Thoracic aorta (tissue), 2 donors: ENCODE data around the gene TMEM170A. TPM values are rescaled to one million over a fixed set of nuclear protein-coding genes. Genes with fewer than 3 reads are reported as not detected.
"Not testable (repeated sequence)": the region's sequence is repeated elsewhere in the genome, so short reads cannot be mapped to it uniquely, and the experiment has no call there.

Experiments
- ATAC-seq: fragments of 150-250 bp; one replicate; pipeline ENCODE4 v1.8.0; 2017; ENCODE audit warnings: low read depth; ENCODE audit not compliant: insufficient number of reproducible peaks, low FRiP score
- DNase-seq: peaks from one replicate; pipeline ENCODE4 v3.0.0-alpha.2; 2020; ENCODE audit warnings: low spot score
- H3K27ac ChIP-seq, 2 donors: fragments of 200-600 bp; sonication (generic); 1 replicate in 1 of 2; 2 replicates in 1 of 2; pipeline ENCODE4 v1.5.1; 2016; ENCODE audit warnings: mild to moderate bottlenecking in 2 of 2, moderate library complexity in 2 of 2
- H3K27me3 ChIP-seq: fragments of 200-600 bp; sonication (generic); replicated peaks from 2 replicates; pipeline ENCODE4 v1.6.0; 2016; ENCODE audit warnings: mild to moderate bottlenecking; ENCODE audit not compliant: insufficient read depth
- H3K36me3 ChIP-seq: fragments of 200-600 bp; sonication (generic); one replicate; pipeline ENCODE4 v1.5.1; 2016
- H3K4me1 ChIP-seq, 2 donors: fragments of 200-600 bp; sonication (generic); 1 replicate in 1 of 2; 2 replicates in 1 of 2; pipeline versions ENCODE4 v1.5.1 to v1.6.0; 2016; ENCODE audit warnings: low read depth in 2 of 2, mild to moderate bottlenecking in 1 of 2; ENCODE audit not compliant: control insufficient read depth in 1 of 2
- H3K4me3 ChIP-seq: fragments of 200-600 bp; sonication (generic); 2 replicates; pipeline ENCODE4 v1.5.1; 2016; ENCODE audit warnings: mild to moderate bottlenecking
- H3K9me3 ChIP-seq: fragments of 200-600 bp; sonication (generic); 2 replicates; pipeline ENCODE4 v1.5.1; 2016
- total RNA-seq, 2 donors: library from RNA; depleted of rRNA; stranded (reverse); fragments of >200 nt; gene quantifications; one replicate each; pipeline versions ENCODE4 v1.1.0 to v1.2.3, GENCODE V29; 2016
- TF ChIP-seq, protein P1 (sequence below): fragments of 200-600 bp; sonication (generic); IDR thresholded peaks from one replicate; pipeline ENCODE4 v1.5.1; 2019; ENCODE audit warnings: antibody characterized with exemption

Gene TMEM170A
- total RNA-seq, 2 donors from 2014 or later: 11.6 to 29.6 TPM

- H3K27ac ChIP-seq: no peak overlapping the region
- no peak overlapping the region for H3K4me3 ChIP-seq
- H3K4me1 ChIP-seq: no peaks in the 10 kb centered on the region
- H3K36me3 ChIP-seq: no peaks in the 10 kb centered on the region
- no peaks in the 10 kb centered on the region for H3K9me3 ChIP-seq
- DNase-seq (no peak), ATAC-seq (no peak)
- TF ChIP-seq, protein P1, sequence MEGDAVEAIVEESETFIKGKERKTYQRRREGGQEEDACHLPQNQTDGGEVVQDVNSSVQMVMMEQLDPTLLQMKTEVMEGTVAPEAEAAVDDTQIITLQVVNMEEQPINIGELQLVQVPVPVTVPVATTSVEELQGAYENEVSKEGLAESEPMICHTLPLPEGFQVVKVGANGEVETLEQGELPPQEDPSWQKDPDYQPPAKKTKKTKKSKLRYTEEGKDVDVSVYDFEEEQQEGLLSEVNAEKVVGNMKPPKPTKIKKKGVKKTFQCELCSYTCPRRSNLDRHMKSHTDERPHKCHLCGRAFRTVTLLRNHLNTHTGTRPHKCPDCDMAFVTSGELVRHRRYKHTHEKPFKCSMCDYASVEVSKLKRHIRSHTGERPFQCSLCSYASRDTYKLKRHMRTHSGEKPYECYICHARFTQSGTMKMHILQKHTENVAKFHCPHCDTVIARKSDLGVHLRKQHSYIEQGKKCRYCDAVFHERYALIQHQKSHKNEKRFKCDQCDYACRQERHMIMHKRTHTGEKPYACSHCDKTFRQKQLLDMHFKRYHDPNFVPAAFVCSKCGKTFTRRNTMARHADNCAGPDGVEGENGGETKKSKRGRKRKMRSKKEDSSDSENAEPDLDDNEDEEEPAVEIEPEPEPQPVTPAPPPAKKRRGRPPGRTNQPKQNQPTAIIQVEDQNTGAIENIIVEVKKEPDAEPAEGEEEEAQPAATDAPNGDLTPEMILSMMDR: no peak
- no peaks in the 10 kb centered on the region for H3K27me3 ChIP-seq
Observed at GRCh38 chr16:75472908-75473877, 8.7 kb upstream of the TMEM170A start.

GRCh38 chr16:75471723-75472633 is 7.5 kb upstream of the TMEM170A start:
- H3K27me3 ChIP-seq: no peaks in the 10 kb centered on the region
- no peaks in the 10 kb centered on the region for H3K4me1 ChIP-seq
- no peak overlapping the region for H3K4me3 ChIP-seq
- ATAC-seq (peak; percentile 60), DNase-seq (no peak)
- H3K36me3 ChIP-seq: no peaks in the 10 kb centered on the region
- H3K27ac ChIP-seq: no peak overlapping the region
- H3K9me3 ChIP-seq: no peaks in the 10 kb centered on the region
- TF ChIP-seq, protein P1: peak; percentile 76

- Histone ChIP-seq H3K27ac (no peak overlapping the region), H3K9me3 (no peaks in the 10 kb centered on the region), H3K4me1 (peaks cover 6 to 14% of the 10 kb centered on the region in 2 donors), H3K4me3 (no peak overlapping the region), H3K36me3 (no peaks in the 10 kb centered on the region), H3K27me3 (no peaks in the 10 kb centered on the region)
- TF ChIP-seq, protein P1: no peak
- DNase-seq: no peak
- ATAC-seq: no peak
Observed at GRCh38 chr16:75466760-75467159, 2.3 kb upstream of the TMEM170A start.

- not testable (repeated sequence) for H3K27me3 ChIP-seq, H3K36me3 ChIP-seq, DNase-seq, ATAC-seq, H3K9me3 ChIP-seq
- peak overlapping the region; percentile 80 to 90 for H3K27ac ChIP-seq
- peaks cover 12 to 22% of the 10 kb centered on the region in 2 donors for H3K4me1 ChIP-seq
- H3K4me3 ChIP-seq: peak overlapping the region; percentile 98
Observed at GRCh38 chr16:75463389-75464121, 934 bp downstream of the TMEM170A start.

DNA sequence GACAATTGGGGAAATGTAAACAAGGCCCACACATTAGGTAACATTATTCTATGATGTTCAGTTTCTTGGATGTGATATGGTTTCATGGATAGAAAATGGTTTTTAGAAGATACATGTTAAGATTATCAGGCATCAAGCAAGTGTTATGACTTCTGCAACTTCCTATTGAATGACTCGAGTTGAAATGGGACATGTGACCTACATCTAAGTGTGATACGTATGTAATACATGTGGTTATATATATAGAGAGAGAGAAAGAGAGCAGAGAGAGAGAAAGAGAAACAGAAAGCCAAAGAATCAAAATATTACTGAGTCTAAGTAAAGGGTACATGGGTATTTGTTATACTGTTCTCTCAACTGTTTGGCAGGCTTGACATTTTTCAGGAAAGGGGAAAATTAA is 1.7 kb downstream of the TMEM170A start:
- TF ChIP-seq, protein P1: no peak
- Histone ChIP-seq H3K27me3 (no peaks in the 10 kb centered on the region), H3K27ac (no peak overlapping the region), H3K9me3 (no peaks in the 10 kb centered on the region), H3K4me1 (peaks cover 12 to 22% of the 10 kb centered on the region in 2 donors), H3K36me3 (no peaks in the 10 kb centered on the region), H3K4me3 (peak overlapping the region; percentile 98)
- DNase-seq (no peak), ATAC-seq (no peak)
